K562 (cell line): ENCODE data around the gene ADAMTS2. TPM values are rescaled to one million over a fixed set of nuclear protein-coding genes. Genes with fewer than 3 reads are reported as not detected.

Experiments
- ATAC-seq: fragments of 200-7000 bp; cut with Tn5 transposase; 3 replicates; pipeline ENCODE4 v1.9.1; 2020; ENCODE audit warnings: moderate library complexity
- BruUV-seq: library from RNA; stranded (reverse); fragments of 400-500 nt; replicated peaks from 2 replicates; lab custom pipeline; 2021; lab: Mats Ljungman, UMichigan
- CTCF ChIA-PET: fragments of 300-600 bp; formaldehyde crosslinking; extraction: SDS; loops from one replicate; lab custom pipeline; 2021; ENCODE audit warnings: low intra/inter-chr PET ratio; lab: Yijun Ruan, JAX
- POLR2A ChIA-PET: fragments of 300-600, 350-650 bp; sonication (Branson Sonifier 250); formaldehyde crosslinking; extraction: SDS; loops from one replicate; lab custom pipeline; 2021; ENCODE audit warnings: antibody characterized with exemption, inconsistent platforms; lab: Yijun Ruan, JAX
- DNase-seq, 4 experiments: peaks; one replicate each; pipeline versions ENCODE4 v3.0.0 to v3.0.0-alpha.2; 2011 to 2018; ENCODE audit warnings: low spot score in 3 of 4, mixed read lengths in 3 of 4; ENCODE audit errors: extremely low read depth in 1 of 4
- FAIRE-seq: peaks from 2 replicates; lab custom pipeline; 2011; peaks lifted over from hg19 to GRCh38; lab: Jason Lieb, UNC
- H2AFZ ChIP-seq: 2 replicates; pipeline ENCODE4 v1.6.0; 2011; ENCODE audit warnings: low read depth, low read length, control low read depth, inconsistent platforms
- H3K27ac ChIP-seq: fragments of 200-600 bp; 3 replicates; pipeline ENCODE4 v1.8.0; 2011; ENCODE audit warnings: low read depth, mild to moderate bottlenecking, control low read depth, inconsistent platforms, low read length, moderate library complexity, mixed read lengths; ENCODE audit errors: extremely low read depth
- H3K27me3 ChIP-seq, 2 experiments: fragments of 300-600 bp in 1 of 2; 2 replicates in 1 of 2; 3 replicates in 1 of 2; pipeline versions ENCODE4 v1.6.0 to v1.8.0; 2011; ENCODE audit warnings: inconsistent platforms in 2 of 2, low read length in 2 of 2, mild to moderate bottlenecking in 1 of 2, mixed read lengths in 1 of 2, moderate library complexity in 1 of 2; ENCODE audit not compliant: control insufficient read depth in 2 of 2, insufficient read depth in 2 of 2
- H3K36me3 ChIP-seq: fragments of 300-600 bp; 3 replicates; pipeline ENCODE4 v1.8.0; 2011; ENCODE audit warnings: mild to moderate bottlenecking, low read length, inconsistent platforms; ENCODE audit not compliant: control insufficient read depth, insufficient read depth
- H3K4me1 ChIP-seq, 2 experiments: fragments of 200-600 bp in 1 of 2; replicated peaks in 1 of 2; 2 replicates in 1 of 2; 3 replicates in 1 of 2; pipeline versions ENCODE4 v1.5.1 to v1.8.0; 2011; ENCODE audit warnings: inconsistent platforms in 2 of 2, low read length in 2 of 2, mild to moderate bottlenecking in 1 of 2, mixed read lengths in 1 of 2, moderate library complexity in 1 of 2; ENCODE audit not compliant: control insufficient read depth in 2 of 2, insufficient read depth in 2 of 2
- H3K4me2 ChIP-seq: 2 replicates; pipeline ENCODE4 v1.6.1; 2011; ENCODE audit warnings: low read length, control low read depth, inconsistent platforms, mixed read lengths; ENCODE audit not compliant: insufficient read depth
- H3K4me3 ChIP-seq: fragments of 200-600 bp; sonication (generic), shearing (Covaris generic); 2 replicates; pipeline ENCODE4 v1.5.1; 2016; ENCODE audit warnings: control low read depth, inconsistent platforms
- H3K79me2 ChIP-seq: fragments of 200-600 bp; 3 replicates; pipeline ENCODE4 v1.8.0; 2011; ENCODE audit warnings: low read length, inconsistent platforms; ENCODE audit not compliant: control insufficient read depth, insufficient read depth
- H3K9ac ChIP-seq, 2 experiments: 2 replicates each; pipeline versions ENCODE4 v1.6.0 to v1.6.1; 2011; ENCODE audit warnings: low read depth in 2 of 2, low read length in 2 of 2, control low read depth in 1 of 2, inconsistent platforms in 1 of 2, mild to moderate bottlenecking in 1 of 2, mixed read lengths in 1 of 2; ENCODE audit not compliant: insufficient read depth in 1 of 2
- H3K9me1 ChIP-seq: one replicate; pipeline ENCODE4 v1.6.0; 2011; ENCODE audit warnings: inconsistent platforms, mild to moderate bottlenecking, low read length, moderate library complexity; ENCODE audit not compliant: control insufficient read depth, insufficient read depth
- H3K9me3 ChIP-seq: replicated peaks from 2 replicates; pipeline ENCODE4 v1.5.1; 2011; ENCODE audit warnings: low read depth, low read length, inconsistent platforms; ENCODE audit not compliant: control insufficient read depth, insufficient read depth
- H4K20me1 ChIP-seq: replicated peaks from 2 replicates; pipeline ENCODE4 v1.6.1; 2011; ENCODE audit warnings: low read length, inconsistent platforms, mixed read lengths; ENCODE audit not compliant: control insufficient read depth, insufficient read depth
- CCNT2 ChIP-seq: IDR thresholded peaks from 2 replicates; pipeline ENCODE4 v1.6.1; 2011; ENCODE audit warnings: borderline replicate concordance, low read depth, mild to moderate bottlenecking, moderate library complexity, mixed read lengths, low read length; ENCODE audit not compliant: insufficient read length; ENCODE audit errors: extremely low read depth
- MTF1 ChIP-seq: fragments of 250-450 bp; sonication (Bioruptor Pico); IDR thresholded peaks from 2 replicates; pipeline ENCODE4 v1.9.0; 2021; ENCODE audit warnings: moderate library complexity, mild to moderate bottlenecking, inconsistent platforms, borderline replicate concordance
- SMARCE1 ChIP-seq: fragments of 450-650 bp; IDR thresholded peaks from 2 replicates; pipeline ENCODE4 v1.7.1; 2016; ENCODE audit warnings: mild to moderate bottlenecking
- STAG1 ChIP-seq: sonication (generic); formaldehyde crosslinking; IDR thresholded peaks from 2 replicates; pipeline ENCODE4 v1.5.0; 2020; ENCODE audit warnings: missing genetic modification reagents, borderline replicate concordance
- THRB ChIP-seq: fragments of 450-650 bp; formaldehyde crosslinking; conservative IDR thresholded peaks from 2 replicates; pipeline ENCODE4 v1.4.0; 2022; ENCODE audit warnings: mild to moderate bottlenecking, missing genetic modification characterization
- ZNF696 ChIP-seq: fragments of 250-450 bp; sonication (Bioruptor Pico); conservative IDR thresholded peaks from 2 replicates; pipeline ENCODE4 v1.4.0; 2020; ENCODE audit warnings: mild to moderate bottlenecking, moderate library complexity
- WGBS: fragments of 100-300 bp; shearing (Covaris generic); methylation state at CpG from one replicate; pipeline ENCODE4 v1.1.6; 2016; ENCODE audit warnings: low coverage, mixed read lengths; ENCODE audit not compliant: insufficient coverage; ENCODE audit errors: missing lambda C conversion rate; 5-methylcytosine and 5-hydroxymethylcytosine counted together
- in situ Hi-C: fragments of 300-500 bp; cut with MboI; formaldehyde crosslinking; loops from 4 replicates; pipeline ENCODE4 v1.15.0; 2018; ENCODE audit warnings: inconsistent platforms, mixed read lengths
- intact Hi-C: fragments of 100-400 bp; cut with micrococcal nuclease; formaldehyde crosslinking; loops from 2 replicates; pipeline ENCODE4 v1.14.2; 2022
- polyA plus RNA-seq, 8 experiments: library from polyadenylated mRNA; depleted of rRNA in 4 of 8; stranded (reverse) in 5 of 8; unstranded in 3 of 8; fragments of >200 nt; fragmentation: Nextera tagmentation in 2 of 8; fragmentation: Illumina TruSeq in 1 of 8; extraction: Ambion mirVana in 2 of 8; extraction: Trizol in 1 of 8; gene quantifications; 2 replicates each; pipeline versions ENCODE4 v1.2.1 to v1.2.3, GENCODE V29; 2011 to 2014; ENCODE audit warnings: inconsistent platforms in 1 of 8, missing spikeins in 1 of 8
- total RNA-seq, 7 experiments: library from RNA; depleted of rRNA in 6 of 7; stranded (reverse); fragments of >200 nt in 6 of 7; fragmentation: Illumina TruSeq in 2 of 7; extraction: Trizol in 2 of 7; gene quantifications; 2 replicates each; pipeline versions ENCODE4 v1.2.1 to v1.2.3, GENCODE V29; 2011 to 2021; ENCODE audit warnings: low replicate concordance in 1 of 7
- TF ChIP-seq, protein P1 (sequence below): sonication (generic); formaldehyde crosslinking; IDR thresholded peaks from 2 replicates; pipeline ENCODE4 v1.8.0; 2023; ENCODE audit warnings: missing genetic modification reagents, mild to moderate bottlenecking, borderline replicate concordance

ADAMTS2 gene
- total and polyA plus RNA-seq, 9 of the 15 experiments (the other 6 are each of a cell fraction or from before 2014, with no cell fraction given), result not detected

GRCh38 chr5:179324760-179325295, 20.4 kb downstream of the ADAMTS2 start:
- CTCF ChIA-PET, result no interaction called here
- H2AFZ ChIP-seq, result no peak overlapping the region

More at GRCh38 chr5:179324760-179325295, 20.4 kb downstream of the ADAMTS2 start:
- Histone ChIP-seq H3K4me2 (no peak overlapping the region), H3K4me1 (peaks cover 0 to 5% of the 10 kb centered on the region in 2 experiments; a peak in 1 of 5 replicates), H3K36me3 (no peaks in the 10 kb centered on the region), H3K9me1 (no peaks in the 10 kb centered on the region), H3K27ac (no peak overlapping the region), H3K4me3 (no peak overlapping the region), H3K9me3 (no peaks in the 10 kb centered on the region), H3K9ac (no peak overlapping the region), H3K27me3 (peaks cover 15 to 61% of the 10 kb centered on the region in 2 experiments; a peak in 4 of 5 replicates), H3K79me2 (no peaks in the 10 kb centered on the region), H4K20me1 (no peaks in the 10 kb centered on the region)
- intact Hi-C loops (no loop called here), in situ Hi-C loops (no loop called here)
- 0% methylated on average over 6 of the region's 6 CpGs for WGBS
- TF ChIP-seq CCNT2, result no peak
- no peak for TF ChIP-seq MTF1
- no peak for TF ChIP-seq SMARCE1
- TF ChIP-seq ZNF696 (CRISPR knock-in tag), result no peak
- no peak for TF ChIP-seq THRB (CRISPR knock-in tag)
- no peak for TF ChIP-seq STAG1
- TF ChIP-seq, protein P1, sequence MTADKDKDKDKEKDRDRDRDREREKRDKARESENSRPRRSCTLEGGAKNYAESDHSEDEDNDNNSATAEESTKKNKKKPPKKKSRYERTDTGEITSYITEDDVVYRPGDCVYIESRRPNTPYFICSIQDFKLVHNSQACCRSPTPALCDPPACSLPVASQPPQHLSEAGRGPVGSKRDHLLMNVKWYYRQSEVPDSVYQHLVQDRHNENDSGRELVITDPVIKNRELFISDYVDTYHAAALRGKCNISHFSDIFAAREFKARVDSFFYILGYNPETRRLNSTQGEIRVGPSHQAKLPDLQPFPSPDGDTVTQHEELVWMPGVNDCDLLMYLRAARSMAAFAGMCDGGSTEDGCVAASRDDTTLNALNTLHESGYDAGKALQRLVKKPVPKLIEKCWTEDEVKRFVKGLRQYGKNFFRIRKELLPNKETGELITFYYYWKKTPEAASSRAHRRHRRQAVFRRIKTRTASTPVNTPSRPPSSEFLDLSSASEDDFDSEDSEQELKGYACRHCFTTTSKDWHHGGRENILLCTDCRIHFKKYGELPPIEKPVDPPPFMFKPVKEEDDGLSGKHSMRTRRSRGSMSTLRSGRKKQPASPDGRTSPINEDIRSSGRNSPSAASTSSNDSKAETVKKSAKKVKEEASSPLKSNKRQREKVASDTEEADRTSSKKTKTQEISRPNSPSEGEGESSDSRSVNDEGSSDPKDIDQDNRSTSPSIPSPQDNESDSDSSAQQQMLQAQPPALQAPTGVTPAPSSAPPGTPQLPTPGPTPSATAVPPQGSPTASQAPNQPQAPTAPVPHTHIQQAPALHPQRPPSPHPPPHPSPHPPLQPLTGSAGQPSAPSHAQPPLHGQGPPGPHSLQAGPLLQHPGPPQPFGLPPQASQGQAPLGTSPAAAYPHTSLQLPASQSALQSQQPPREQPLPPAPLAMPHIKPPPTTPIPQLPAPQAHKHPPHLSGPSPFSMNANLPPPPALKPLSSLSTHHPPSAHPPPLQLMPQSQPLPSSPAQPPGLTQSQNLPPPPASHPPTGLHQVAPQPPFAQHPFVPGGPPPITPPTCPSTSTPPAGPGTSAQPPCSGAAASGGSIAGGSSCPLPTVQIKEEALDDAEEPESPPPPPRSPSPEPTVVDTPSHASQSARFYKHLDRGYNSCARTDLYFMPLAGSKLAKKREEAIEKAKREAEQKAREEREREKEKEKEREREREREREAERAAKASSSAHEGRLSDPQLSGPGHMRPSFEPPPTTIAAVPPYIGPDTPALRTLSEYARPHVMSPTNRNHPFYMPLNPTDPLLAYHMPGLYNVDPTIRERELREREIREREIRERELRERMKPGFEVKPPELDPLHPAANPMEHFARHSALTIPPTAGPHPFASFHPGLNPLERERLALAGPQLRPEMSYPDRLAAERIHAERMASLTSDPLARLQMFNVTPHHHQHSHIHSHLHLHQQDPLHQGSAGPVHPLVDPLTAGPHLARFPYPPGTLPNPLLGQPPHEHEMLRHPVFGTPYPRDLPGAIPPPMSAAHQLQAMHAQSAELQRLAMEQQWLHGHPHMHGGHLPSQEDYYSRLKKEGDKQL (CRISPR knock-in tag), result no peak
- POLR2A ChIA-PET, result interaction anchor here (0.9 kb wide), 1 partner anchor 11 kb away, joined by 3 read pairs; no protein-coding TSS in a partner anchor
- DNase-seq (no peak), ATAC-seq (no peak), FAIRE-seq (no peak)
- no TSS peak for BruUV-seq
